ENCODE results near the gene WFDC5. TPM values are rescaled to one million over a fixed set of nuclear protein-coding genes. Genes with fewer than 3 reads are reported as not detected.

WFDC5 gene
- total and polyA plus RNA-seq, 10 of the 15 experiments (the other 5 are each of a cell fraction or from before 2014, with no cell fraction given) = 0.20 to 0.26 (median 0.21) TPM; not detected in 7

DNA sequence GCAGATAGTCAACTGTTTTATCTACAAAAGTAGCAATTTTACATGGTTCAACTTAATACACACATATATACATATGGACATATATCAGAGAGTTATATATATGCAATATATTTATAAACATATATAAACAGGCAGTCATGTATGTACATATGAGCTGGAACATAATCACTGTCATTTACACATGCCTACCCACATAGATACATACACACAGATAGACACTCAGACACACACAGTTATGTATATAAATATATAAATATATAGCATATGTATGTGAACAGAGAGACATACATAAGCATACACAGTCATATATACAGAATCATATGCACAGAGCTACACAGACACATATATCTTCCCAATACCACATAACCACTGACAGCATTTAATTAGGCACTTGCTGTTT lies 2.2 kb downstream of the WFDC5 start:
- no peaks in the 10 kb centered on the region for H3K79me2 ChIP-seq (ENCODE audit: control insufficient read depth, insufficient read depth, low read length)
- no peak overlapping the region for H3K27ac ChIP-seq (ENCODE audit: control insufficient read depth, insufficient read depth)
- no peaks in the 10 kb centered on the region for H4K20me1 ChIP-seq (ENCODE audit: control insufficient read depth, insufficient read depth)
- H3K9me3 ChIP-seq (replicated peaks; ENCODE audit: control insufficient read depth, insufficient read depth, low read length) = no peaks in the 10 kb centered on the region
- POLR2A ChIA-PET = interaction anchor here (1.3 kb wide), 1 partner anchor 16 kb away, joined by 3 read pairs; no protein-coding TSS in a partner anchor
- no peak overlapping the region for H3K4me3 ChIP-seq
- SMC1A ChIA-PET (ENCODE audit: uncharacterized antibody, unreplicated experiment) = interaction anchor here (0.7 to 6.4 kb wide), 6 partner anchors 16 to 430 kb away, joined by 3 to 25 read pairs (median 4); no protein-coding TSS in a partner anchor
- RAD21 ChIA-PET (ENCODE audit: unreplicated experiment) = interaction anchor here (1.3 to 2.2 kb wide), 3 partner anchors 69 to 100 kb away, joined by 4 to 14 read pairs (median 4); no protein-coding TSS in a partner anchor
- H2AFZ ChIP-seq (ENCODE audit: control insufficient read depth, low read depth, low read length) = no peak overlapping the region
- in situ Hi-C loops (cut with MboI) = no loop called here
- intact Hi-C loops (cut with micrococcal nuclease; ENCODE audit: unreplicated experiment) = no loop called here
- H3K27me3 ChIP-seq (replicated peaks in 1 of 2; ENCODE audit: control insufficient read depth in 2 of 2, insufficient read depth in 2 of 2, low read length in 1 of 2) = no peaks in the 10 kb centered on the region; a peak in 1 of 4 replicates
- no peaks in the 10 kb centered on the region for H3K4me1 ChIP-seq (ENCODE audit: control insufficient read depth, insufficient read depth, low read length)
- CTCF ChIA-PET = interaction anchor here (0.6 to 6.8 kb wide), 13 partner anchors 17 to 429 kb away, joined by 3 to 67 read pairs (median 3); no protein-coding TSS in a partner anchor
- no peak for ATAC-seq
- no peak for DNase-seq (ENCODE audit: low read depth, low spot score)
- H3K4me2 ChIP-seq (ENCODE audit: control insufficient read depth, insufficient read depth) = no peak overlapping the region
- FAIRE-seq = no peak
- BruUV-seq (replicated peaks) = no TSS peak
- no peaks in the 10 kb centered on the region for H3K36me3 ChIP-seq (ENCODE audit: control insufficient read depth in 2 of 2, insufficient read depth in 2 of 2, low read length in 1 of 2)
- H3K9ac ChIP-seq (ENCODE audit: control insufficient read depth, insufficient read depth, low read length) = no peak overlapping the region
- no peak for TF ChIP-seq ZNF622 (IDR thresholded peaks at IDR 0.05)
- TF ChIP-seq, protein P1, sequence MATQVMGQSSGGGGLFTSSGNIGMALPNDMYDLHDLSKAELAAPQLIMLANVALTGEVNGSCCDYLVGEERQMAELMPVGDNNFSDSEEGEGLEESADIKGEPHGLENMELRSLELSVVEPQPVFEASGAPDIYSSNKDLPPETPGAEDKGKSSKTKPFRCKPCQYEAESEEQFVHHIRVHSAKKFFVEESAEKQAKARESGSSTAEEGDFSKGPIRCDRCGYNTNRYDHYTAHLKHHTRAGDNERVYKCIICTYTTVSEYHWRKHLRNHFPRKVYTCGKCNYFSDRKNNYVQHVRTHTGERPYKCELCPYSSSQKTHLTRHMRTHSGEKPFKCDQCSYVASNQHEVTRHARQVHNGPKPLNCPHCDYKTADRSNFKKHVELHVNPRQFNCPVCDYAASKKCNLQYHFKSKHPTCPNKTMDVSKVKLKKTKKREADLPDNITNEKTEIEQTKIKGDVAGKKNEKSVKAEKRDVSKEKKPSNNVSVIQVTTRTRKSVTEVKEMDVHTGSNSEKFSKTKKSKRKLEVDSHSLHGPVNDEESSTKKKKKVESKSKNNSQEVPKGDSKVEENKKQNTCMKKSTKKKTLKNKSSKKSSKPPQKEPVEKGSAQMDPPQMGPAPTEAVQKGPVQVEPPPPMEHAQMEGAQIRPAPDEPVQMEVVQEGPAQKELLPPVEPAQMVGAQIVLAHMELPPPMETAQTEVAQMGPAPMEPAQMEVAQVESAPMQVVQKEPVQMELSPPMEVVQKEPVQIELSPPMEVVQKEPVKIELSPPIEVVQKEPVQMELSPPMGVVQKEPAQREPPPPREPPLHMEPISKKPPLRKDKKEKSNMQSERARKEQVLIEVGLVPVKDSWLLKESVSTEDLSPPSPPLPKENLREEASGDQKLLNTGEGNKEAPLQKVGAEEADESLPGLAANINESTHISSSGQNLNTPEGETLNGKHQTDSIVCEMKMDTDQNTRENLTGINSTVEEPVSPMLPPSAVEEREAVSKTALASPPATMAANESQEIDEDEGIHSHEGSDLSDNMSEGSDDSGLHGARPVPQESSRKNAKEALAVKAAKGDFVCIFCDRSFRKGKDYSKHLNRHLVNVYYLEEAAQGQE (IDR thresholded peaks at IDR 0.05; ENCODE audit: low read depth, low read length) = no peak
- no peak for TF ChIP-seq NR2F1 (conservative IDR thresholded peaks at IDR 0.05)
- no peak for TF ChIP-seq RAD51 (IDR thresholded peaks at IDR 0.05)
- no peak for TF ChIP-seq PKNOX1 (IDR thresholded peaks at IDR 0.05)
- TF ChIP-seq PAX8 (IDR thresholded peaks at IDR 0.05) = no peak
- TF ChIP-seq YY1 (IDR thresholded peaks at IDR 0.05; ENCODE audit: low read depth, low read length) = no peak
- no peak for TF ChIP-seq ATF2 (IDR thresholded peaks at IDR 0.05; ENCODE audit: low read length)
- no peak for TF ChIP-seq E2F8 (IDR thresholded peaks at IDR 0.05; ENCODE audit: low read depth, partially characterized antibody)
- no peak for TF ChIP-seq EP300 (IDR thresholded peaks at IDR 0.05; ENCODE audit: borderline replicate concordance in 1 of 2, control insufficient read depth in 1 of 2, low read depth in 2 of 2, low read length in 2 of 2)
- TF ChIP-seq BCL3 (IDR thresholded peaks at IDR 0.05; ENCODE audit: borderline replicate concordance, insufficient read depth, low read depth, low read length, poor library complexity, severe bottlenecking) = no peak
- TF ChIP-seq, protein P2, sequence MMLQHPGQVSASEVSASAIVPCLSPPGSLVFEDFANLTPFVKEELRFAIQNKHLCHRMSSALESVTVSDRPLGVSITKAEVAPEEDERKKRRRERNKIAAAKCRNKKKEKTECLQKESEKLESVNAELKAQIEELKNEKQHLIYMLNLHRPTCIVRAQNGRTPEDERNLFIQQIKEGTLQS (IDR thresholded peaks at IDR 0.05; ENCODE audit: borderline replicate concordance, extremely low read depth, low read depth, low read length) = no peak
- TF ChIP-seq SMC3 (IDR thresholded peaks at IDR 0.05; ENCODE audit: borderline replicate concordance, low read length) = no peak
